HG03520 (cell line): ENCODE results near the gene ZBTB18.
"Not testable (repeated sequence)": the region's sequence is repeated elsewhere in the genome, so short reads cannot be mapped to it uniquely, and the experiment has no call there.

Experiments used
- ATAC-seq: cut with Tn5 transposase; IDR thresholded peaks from one replicate; pipeline ENCODE4 v1.9.1; 2021; ENCODE audit warnings: mild to moderate bottlenecking, moderate library complexity; ENCODE audit not compliant: unreplicated experiment

The ZBTB18 gene

GRCh38 chr1:244041466-244042120 lies 9.5 kb upstream of the ZBTB18 start:
- no peak for ATAC-seq

GRCh38 chr1:244042293-244042692 lies 8.8 kb upstream of the ZBTB18 start:
- ATAC-seq = no peak

GRCh38 chr1:244044423-244044822 lies 6.7 kb upstream of the ZBTB18 start:
- ATAC-seq = no peak

- ATAC-seq = not testable (repeated sequence)
These were observed 4.8 kb upstream of the ZBTB18 start for GRCh38 chr1:244046254-244046653.

- no peak for ATAC-seq
These were observed 4.0 kb upstream of the ZBTB18 start for GRCh38 chr1:244046907-244047611.

GRCh38 chr1:244047621-244048255 lies 3.3 kb upstream of the ZBTB18 start:
- peak; percentile 28 for ATAC-seq

- ATAC-seq = peak; percentile 70
These were observed 2.6 kb upstream of the ZBTB18 start for GRCh38 chr1:244048256-244049161.

- no peak for ATAC-seq
These were observed 1.7 kb upstream of the ZBTB18 start for GRCh38 chr1:244049162-244050013.

- no peak for ATAC-seq
These were observed 859 bp upstream of the ZBTB18 start for GRCh38 chr1:244050014-244050834.

GRCh38 chr1:244052016-244052727 lies 1.1 kb downstream of the ZBTB18 start:
- ATAC-seq = no peak

GRCh38 chr1:244052728-244053312 lies 1.7 kb downstream of the ZBTB18 start:
- ATAC-seq = no peak

GRCh38 chr1:244053831-244054230 lies 2.7 kb downstream of the ZBTB18 start:
- ATAC-seq = no peak

- no peak for ATAC-seq
These were observed 3.3 kb downstream of the ZBTB18 start for GRCh38 chr1:244054247-244054923.

- no peak for ATAC-seq
These were observed 3.8 kb downstream of the ZBTB18 start for GRCh38 chr1:244054924-244055263.

- ATAC-seq = no peak
These were observed 5.5 kb downstream of the ZBTB18 start for GRCh38 chr1:244056577-244056976.

GRCh38 chr1:244057474-244058385 lies 6.6 kb downstream of the ZBTB18 start:
- no peak for ATAC-seq

- no peak for ATAC-seq
These were observed 9.0 kb downstream of the ZBTB18 start for GRCh38 chr1:244060117-244060516.
